ENCODE results near the gene EGLN3. TPM values are rescaled to one million over a fixed set of nuclear protein-coding genes. Genes with fewer than 3 reads are reported as not detected.

The EGLN3 gene
- total RNA-seq (2014; rRNA removed), result 2.8 and 3.2 TPM in 2 replicates
- percentile 21 among the genes with signal in this experiment for Bru-seq, nascent RNA
- BruChase-seq, experiment 1, labeled RNA remaining after a 6-hour chase, result percentile 17 among the genes with signal in this experiment
- BruChase-seq, experiment 2, labeled RNA remaining after a 2-hour chase, result percentile 23 among the genes with signal in this experiment
- long read RNA-seq, partial matches to known transcripts, result 0 of 1 reads
- long read RNA-seq, other reads (novel, unspliced or antisense), result 1 of 1 reads

- Histone ChIP-seq H3K9me2 (replicated peaks; ENCODE audit: low read length) (no peaks in the 10 kb centered on the region), H4K20me1 (ENCODE audit: low read length) (no peaks in the 10 kb centered on the region), H3K4me2 (ENCODE audit: low read length) (peak within 1 kb of the TSS; percentile 81), H3K4me3 (ENCODE audit: low read length) (peak within 1 kb of the TSS; percentile 69), H3K27me3 (ENCODE audit: low read length) (peaks cover 37% of the 10 kb centered on the region), H3K36me3 (ENCODE audit: low read depth, low read length) (no peaks in the 10 kb centered on the region), H3K9ac (ENCODE audit: low read length) (peak within 1 kb of the TSS; percentile 31; the same call in 1 of the 2 replicates), H3K4me1 (ENCODE audit: insufficient read depth, low read length) (peaks cover 12% of the 10 kb centered on the region), H3K79me2 (ENCODE audit: low read length) (0 out of 2 replicates have a peak, but pooled peaks cover 10% of the 10 kb centered on the region), H3F3A (ENCODE audit: low read length, unreplicated experiment) (no peaks in the 10 kb centered on the region), H3K9me3 (ENCODE audit: low read length) (no peaks in the 10 kb centered on the region), H2AFZ (ENCODE audit: low read length) (peak within 1 kb of the TSS; percentile 66), H3K27ac (ENCODE audit: low read length) (no peak within 1 kb of the TSS)
- ATAC-seq (peak; percentile 99), DNase-seq (peak; percentile 85)
- no TSS peak for BruUV-seq (replicated peaks)
- ChIA-PET CTCF (no interaction called here), POLR2A (ENCODE audit: unreplicated experiment) (no interaction called here)
- intact Hi-C loops (cut with micrococcal nuclease), result no loop called here
- TF ChIP-seq EZH2 (IDR thresholded peaks at IDR 0.05; ENCODE audit: low read length, unreplicated experiment) (no peak), CTCF (conservative IDR thresholded peaks at IDR 0.05; ENCODE audit: low read depth, low read length) (no peak), EZH2phosphoT487 (IDR thresholded peaks at IDR 0.05; ENCODE audit: borderline replicate concordance, low read length) (no peak)
These were observed at the start of gene EGLN3 for GRCh38 chr14:33950320-33951182. EGLN3 (minus strand) TSS chr14:33951074; CDS start chr14:33950752, 322 bp downstream.

GRCh38 chr14:34000396-34000795 is 49.5 kb upstream of the EGLN3 start:
- ChIA-PET CTCF (no interaction called here), POLR2A (ENCODE audit: unreplicated experiment) (no interaction called here)
- no peak overlapping the region for H3K4me3 ChIP-seq (ENCODE audit: low read length)
- no peaks in the 10 kb centered on the region for H3K79me2 ChIP-seq (ENCODE audit: low read length)
- no peaks in the 10 kb centered on the region for H3K9me3 ChIP-seq (ENCODE audit: low read length)
- no peak for DNase-seq
- H3K4me2 ChIP-seq (ENCODE audit: low read length), result no peak overlapping the region
- no peak overlapping the region for H2AFZ ChIP-seq (ENCODE audit: low read length)
- BruUV-seq (replicated peaks), result no TSS peak
- no peaks in the 10 kb centered on the region for H3K36me3 ChIP-seq (ENCODE audit: low read depth, low read length)
- 0 out of 2 replicates have a peak, but pooled peaks cover 5% of the 10 kb centered on the region for H3K4me1 ChIP-seq (ENCODE audit: insufficient read depth, low read length)
- H3K9ac ChIP-seq (ENCODE audit: low read length), result no peak overlapping the region
- intact Hi-C loops (cut with micrococcal nuclease), result no loop called here
- TF ChIP-seq CTCF (conservative IDR thresholded peaks at IDR 0.05; ENCODE audit: low read depth, low read length), result no peak
- no peaks in the 10 kb centered on the region for H3K9me2 ChIP-seq (replicated peaks; ENCODE audit: low read length)
- H3F3A ChIP-seq (ENCODE audit: low read length, unreplicated experiment), result no peaks in the 10 kb centered on the region
- peaks cover 24% of the 10 kb centered on the region; the same call in 1 of the 2 replicates for H3K27me3 ChIP-seq (ENCODE audit: low read length)
- no peak overlapping the region for H3K27ac ChIP-seq (ENCODE audit: low read length)
- ATAC-seq, result no peak
- no peaks in the 10 kb centered on the region for H4K20me1 ChIP-seq (ENCODE audit: low read length)

All from PC-3 (cell line).